Gastrocnemius medialis (tissue), 4 donors: Measurements from ENCODE around the gene IGF1R.

ENCODE experiments used
- POLR2A ChIP-seq, 2 donors: fragments of 450-650 bp; IDR thresholded peaks; one replicate each; pipeline ENCODE4 v1.6.1; 2017; ENCODE audit warnings: antibody characterized with exemption in 2 of 2, mild to moderate bottlenecking in 2 of 2, moderate library complexity in 2 of 2
- TF ChIP-seq, protein P1 (sequence below), 5 experiments: fragments of 450-650 bp in 3 of 5; fragments of 200-600 bp in 2 of 5; sonication (generic) in 2 of 5; IDR thresholded peaks in 4 of 5; conservative IDR thresholded peaks in 1 of 5; 1 replicate in 4 of 5; 2 replicates in 1 of 5; pipeline ENCODE4 v1.5.1; 2016 to 2019; ENCODE audit warnings: antibody characterized with exemption in 5 of 5, mild to moderate bottlenecking in 3 of 5, moderate library complexity in 3 of 5

DNA sequence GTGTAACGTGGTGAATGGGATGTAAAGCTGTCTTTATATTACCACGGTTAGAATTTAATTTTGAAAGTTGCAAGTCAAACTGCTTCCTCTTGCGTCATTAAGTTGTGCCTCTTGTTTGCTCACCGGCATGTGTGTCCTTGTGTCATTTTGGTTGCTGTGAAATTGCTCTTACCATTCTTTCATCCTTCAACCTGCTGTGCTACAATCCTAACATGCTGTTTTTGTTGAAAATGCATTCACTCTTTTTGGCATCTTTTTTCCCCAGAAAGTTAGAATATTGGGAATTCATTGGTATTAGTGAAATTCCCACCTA lies 194.6 kb downstream of the IGF1R start:
- TF ChIP-seq, protein P1, sequence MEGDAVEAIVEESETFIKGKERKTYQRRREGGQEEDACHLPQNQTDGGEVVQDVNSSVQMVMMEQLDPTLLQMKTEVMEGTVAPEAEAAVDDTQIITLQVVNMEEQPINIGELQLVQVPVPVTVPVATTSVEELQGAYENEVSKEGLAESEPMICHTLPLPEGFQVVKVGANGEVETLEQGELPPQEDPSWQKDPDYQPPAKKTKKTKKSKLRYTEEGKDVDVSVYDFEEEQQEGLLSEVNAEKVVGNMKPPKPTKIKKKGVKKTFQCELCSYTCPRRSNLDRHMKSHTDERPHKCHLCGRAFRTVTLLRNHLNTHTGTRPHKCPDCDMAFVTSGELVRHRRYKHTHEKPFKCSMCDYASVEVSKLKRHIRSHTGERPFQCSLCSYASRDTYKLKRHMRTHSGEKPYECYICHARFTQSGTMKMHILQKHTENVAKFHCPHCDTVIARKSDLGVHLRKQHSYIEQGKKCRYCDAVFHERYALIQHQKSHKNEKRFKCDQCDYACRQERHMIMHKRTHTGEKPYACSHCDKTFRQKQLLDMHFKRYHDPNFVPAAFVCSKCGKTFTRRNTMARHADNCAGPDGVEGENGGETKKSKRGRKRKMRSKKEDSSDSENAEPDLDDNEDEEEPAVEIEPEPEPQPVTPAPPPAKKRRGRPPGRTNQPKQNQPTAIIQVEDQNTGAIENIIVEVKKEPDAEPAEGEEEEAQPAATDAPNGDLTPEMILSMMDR (IDR thresholded peaks at IDR 0.05 in 4 of 5, conservative IDR thresholded peaks at IDR 0.05 in 1 of 5): no peak
- TF ChIP-seq POLR2A (IDR thresholded peaks at IDR 0.05): no peak
